Measurements from ENCODE around the gene CAPN10.

Gene CAPN10

DNA sequence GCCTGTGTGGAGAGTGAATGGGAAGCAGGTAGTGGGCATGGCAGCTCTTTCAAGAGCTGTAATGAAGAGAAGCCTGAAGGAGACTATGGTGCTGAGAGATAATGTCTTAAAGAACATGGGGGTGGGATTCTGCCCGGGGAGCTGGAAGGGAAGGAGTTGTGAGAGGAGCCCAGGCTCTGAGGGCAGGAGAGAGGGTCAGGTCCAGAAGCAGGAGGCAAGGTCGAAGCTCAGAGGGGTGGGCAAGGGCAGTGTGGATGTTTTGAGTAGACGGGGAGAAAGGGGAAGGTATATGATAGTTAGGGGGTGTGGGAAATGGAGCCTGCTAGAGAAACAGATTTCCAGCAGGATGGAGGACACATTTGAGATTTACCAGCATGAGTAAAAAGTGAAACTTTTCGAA is 2.1 kb downstream of the CAPN10 start:
- Histone ChIP-seq H3K27me3 (ENCODE audit: control insufficient read depth in 5 of 5, insufficient read depth in 4 of 5, low read length in 5 of 5) (no peaks in the 10 kb centered on the region), H3K9me3 (ENCODE audit: control insufficient read depth in 5 of 5, low read length in 5 of 5) (no peaks in the 10 kb centered on the region), H3K9ac (ENCODE audit: low read length in 5 of 5) (peak overlapping the region in 1 of 5 donors; percentile 80), H3K4me1 (ENCODE audit: control insufficient read depth in 5 of 5, insufficient read depth in 5 of 5, low read length in 5 of 5) (peaks cover 21 to 41% (median 35%) of the 10 kb centered on the region in 5 donors), H3K36me3 (ENCODE audit: control insufficient read depth in 5 of 5, insufficient read depth in 5 of 5, low read length in 5 of 5) (peaks cover 0 to 45% (median 34%) of the 10 kb centered on the region in 5 donors), H3K4me3 (ENCODE audit: low read depth in 1 of 5, low read length in 5 of 5) (no peak overlapping the region), H3K27ac (ENCODE audit: low read depth, low read length) (no peak overlapping the region)

- peaks cover 0 to 50% (median 38%) of the 10 kb centered on the region in 5 donors for H3K36me3 ChIP-seq (ENCODE audit: control insufficient read depth in 5 of 5, insufficient read depth in 5 of 5, low read length in 5 of 5)
- peaks cover 21 to 40% (median 35%) of the 10 kb centered on the region in 5 donors for H3K4me1 ChIP-seq (ENCODE audit: control insufficient read depth in 5 of 5, insufficient read depth in 5 of 5, low read length in 5 of 5)
- H3K9me3 ChIP-seq (ENCODE audit: control insufficient read depth in 5 of 5, low read length in 5 of 5) = no peaks in the 10 kb centered on the region
- H3K27me3 ChIP-seq (ENCODE audit: control insufficient read depth in 5 of 5, insufficient read depth in 4 of 5, low read length in 5 of 5) = no peaks in the 10 kb centered on the region
- H3K27ac ChIP-seq (ENCODE audit: low read depth, low read length) = no peak overlapping the region
- no peak overlapping the region for H3K9ac ChIP-seq (ENCODE audit: low read length in 5 of 5)
- no peak overlapping the region for H3K4me3 ChIP-seq (ENCODE audit: low read depth in 1 of 5, low read length in 5 of 5)
Measured at GRCh38 chr2:240589375-240589774, 2.8 kb downstream of the CAPN10 start.

DNA sequence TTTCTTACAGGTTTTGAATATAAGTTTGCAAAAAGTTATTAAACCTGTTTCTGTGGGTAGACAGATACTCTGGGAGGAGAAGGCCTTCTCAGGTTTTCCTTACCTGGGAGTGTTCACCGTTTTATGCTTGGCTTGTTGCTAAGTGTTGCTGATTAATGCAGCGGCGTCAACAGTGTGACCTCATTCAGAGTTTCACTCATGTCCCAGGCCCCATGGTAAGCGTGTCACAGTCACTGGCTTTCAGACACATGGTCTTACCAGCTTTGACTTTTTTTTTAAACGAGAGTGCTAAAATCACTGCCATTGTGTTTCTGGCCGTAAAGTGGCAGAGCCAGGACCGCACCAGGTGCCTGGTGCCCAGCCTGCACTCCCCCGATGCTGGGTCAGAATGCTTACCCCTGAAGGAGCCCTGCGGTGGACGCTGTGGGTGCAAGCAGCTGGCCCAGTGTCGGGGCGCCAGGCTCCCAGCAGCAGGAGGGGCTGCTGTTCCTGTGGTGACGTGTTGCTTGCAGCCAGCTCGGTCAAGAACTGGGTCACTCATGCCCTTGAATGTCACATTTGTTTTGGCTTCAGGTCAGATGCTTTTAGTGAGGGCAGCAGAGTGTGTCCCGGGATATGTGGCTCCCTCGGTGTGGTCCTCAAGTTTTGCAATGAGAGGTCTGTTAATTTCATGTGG is 3.5 kb downstream of the CAPN10 start:
- H3K4me3 ChIP-seq (ENCODE audit: low read depth in 1 of 5, low read length in 5 of 5) = no peak overlapping the region
- H3K36me3 ChIP-seq (ENCODE audit: control insufficient read depth in 5 of 5, insufficient read depth in 5 of 5, low read length in 5 of 5) = peaks cover 0 to 52% (median 39%) of the 10 kb centered on the region in 5 donors
- H3K27me3 ChIP-seq (ENCODE audit: control insufficient read depth in 5 of 5, insufficient read depth in 4 of 5, low read length in 5 of 5) = no peaks in the 10 kb centered on the region
- H3K4me1 ChIP-seq (ENCODE audit: control insufficient read depth in 5 of 5, insufficient read depth in 5 of 5, low read length in 5 of 5) = peaks cover 16 to 35% (median 31%) of the 10 kb centered on the region in 5 donors
- no peak overlapping the region for H3K9ac ChIP-seq (ENCODE audit: low read length in 5 of 5)
- no peaks in the 10 kb centered on the region for H3K9me3 ChIP-seq (ENCODE audit: control insufficient read depth in 5 of 5, low read length in 5 of 5)
- H3K27ac ChIP-seq (ENCODE audit: low read depth, low read length) = no peak overlapping the region

DNA sequence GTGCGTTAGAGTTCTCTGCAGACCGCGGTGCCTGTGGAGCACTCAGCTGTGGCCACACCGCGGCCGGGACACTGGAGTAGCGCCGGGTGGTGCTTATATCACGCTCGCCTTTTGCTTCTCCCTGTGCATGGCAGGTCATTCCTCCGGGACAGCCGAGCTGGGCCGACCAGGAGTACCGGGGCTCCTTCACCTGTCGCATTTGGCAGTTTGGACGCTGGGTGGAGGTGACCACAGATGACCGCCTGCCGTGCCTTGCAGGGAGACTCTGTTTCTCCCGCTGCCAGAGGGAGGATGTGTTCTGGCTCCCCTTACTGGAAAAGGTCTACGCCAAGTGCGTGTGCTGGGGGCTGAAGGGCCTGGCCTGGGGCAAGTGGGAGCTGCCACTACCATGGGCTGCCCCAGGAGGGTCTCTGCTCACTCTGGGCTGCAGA is 4.2 kb downstream of the CAPN10 start:
- Histone ChIP-seq H3K27ac (ENCODE audit: low read depth, low read length) (no peak overlapping the region), H3K9ac (ENCODE audit: low read length in 5 of 5) (no peak overlapping the region), H3K9me3 (ENCODE audit: control insufficient read depth in 5 of 5, low read length in 5 of 5) (no peaks in the 10 kb centered on the region), H3K36me3 (ENCODE audit: control insufficient read depth in 5 of 5, insufficient read depth in 5 of 5, low read length in 5 of 5) (peaks cover 0 to 59% (median 46%) of the 10 kb centered on the region in 5 donors), H3K4me1 (ENCODE audit: control insufficient read depth in 5 of 5, insufficient read depth in 5 of 5, low read length in 5 of 5) (peaks cover 10 to 35% (median 27%) of the 10 kb centered on the region in 5 donors), H3K27me3 (ENCODE audit: control insufficient read depth in 5 of 5, insufficient read depth in 4 of 5, low read length in 5 of 5) (no peaks in the 10 kb centered on the region), H3K4me3 (ENCODE audit: low read depth in 1 of 5, low read length in 5 of 5) (no peak overlapping the region)

- Histone ChIP-seq H3K27me3 (ENCODE audit: control insufficient read depth in 5 of 5, insufficient read depth in 4 of 5, low read length in 5 of 5) (no peaks in the 10 kb centered on the region), H3K27ac (ENCODE audit: low read depth, low read length) (no peak overlapping the region), H3K36me3 (ENCODE audit: control insufficient read depth in 5 of 5, insufficient read depth in 5 of 5, low read length in 5 of 5) (peaks cover 0 to 64% (median 50%) of the 10 kb centered on the region in 5 donors), H3K9ac (ENCODE audit: low read length in 5 of 5) (no peak overlapping the region), H3K4me3 (ENCODE audit: low read depth in 1 of 5, low read length in 5 of 5) (no peak overlapping the region), H3K4me1 (ENCODE audit: control insufficient read depth in 5 of 5, insufficient read depth in 5 of 5, low read length in 5 of 5) (peaks cover 10 to 37% (median 29%) of the 10 kb centered on the region in 5 donors), H3K9me3 (ENCODE audit: control insufficient read depth in 5 of 5, low read length in 5 of 5) (no peaks in the 10 kb centered on the region)
Measured at GRCh38 chr2:240591226-240591625, 4.7 kb downstream of the CAPN10 start.

- Histone ChIP-seq H3K9ac (ENCODE audit: low read length in 5 of 5) (no peak overlapping the region), H3K9me3 (ENCODE audit: control insufficient read depth in 5 of 5, low read length in 5 of 5) (no peaks in the 10 kb centered on the region), H3K4me3 (ENCODE audit: low read depth in 1 of 5, low read length in 5 of 5) (no peak overlapping the region), H3K4me1 (ENCODE audit: control insufficient read depth in 5 of 5, insufficient read depth in 5 of 5, low read length in 5 of 5) (peaks cover 10 to 42% (median 32%) of the 10 kb centered on the region in 5 donors), H3K27ac (ENCODE audit: low read depth, low read length) (no peak overlapping the region), H3K27me3 (ENCODE audit: control insufficient read depth in 5 of 5, insufficient read depth in 4 of 5, low read length in 5 of 5) (no peaks in the 10 kb centered on the region), H3K36me3 (ENCODE audit: control insufficient read depth in 5 of 5, insufficient read depth in 5 of 5, low read length in 5 of 5) (peaks cover 0 to 68% (median 55%) of the 10 kb centered on the region in 5 donors)
Measured at GRCh38 chr2:240591784-240592183, 5.2 kb downstream of the CAPN10 start.

DNA sequence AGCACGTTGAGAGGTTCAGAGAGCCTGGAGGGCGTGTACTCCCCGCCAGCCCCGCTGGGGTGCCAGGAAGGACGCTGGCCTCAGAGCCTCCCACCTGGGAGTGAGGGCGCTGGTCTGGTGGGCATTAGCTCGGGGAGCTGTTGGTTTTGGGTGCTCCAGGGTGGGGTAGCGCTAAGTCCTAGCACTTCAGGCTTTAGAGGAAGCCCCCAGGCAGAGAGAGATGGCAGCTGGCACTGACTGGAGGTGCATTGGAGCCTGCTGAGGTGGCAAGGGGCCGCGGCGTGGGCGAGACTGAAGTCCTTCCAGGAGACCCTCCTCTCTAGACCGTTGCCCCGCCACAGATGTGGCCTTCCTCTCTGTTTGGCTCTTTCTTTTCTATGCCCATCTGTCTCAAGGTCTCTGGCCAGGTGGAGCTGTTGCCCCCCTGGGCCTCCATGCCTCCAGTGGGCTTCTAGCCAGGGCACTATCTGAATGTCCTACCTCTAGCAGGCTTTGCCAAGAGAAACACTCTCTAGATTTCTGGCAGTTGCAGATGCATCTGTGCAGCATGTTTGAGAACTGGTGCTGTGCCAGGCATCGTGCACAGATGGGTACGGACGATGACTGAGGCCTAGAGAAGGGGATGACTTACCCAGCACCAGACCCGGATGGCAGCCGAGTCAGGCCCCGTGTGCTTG is 6.6 kb downstream of the CAPN10 start:
- peaks cover 0 to 80% (median 64%) of the 10 kb centered on the region in 5 donors for H3K36me3 ChIP-seq (ENCODE audit: control insufficient read depth in 5 of 5, insufficient read depth in 5 of 5, low read length in 5 of 5)
- H3K4me1 ChIP-seq (ENCODE audit: control insufficient read depth in 5 of 5, insufficient read depth in 5 of 5, low read length in 5 of 5) = peaks cover 2 to 33% (median 20%) of the 10 kb centered on the region in 5 donors
- no peak overlapping the region for H3K9ac ChIP-seq (ENCODE audit: low read length in 5 of 5)
- H3K27me3 ChIP-seq (ENCODE audit: control insufficient read depth in 5 of 5, insufficient read depth in 4 of 5, low read length in 5 of 5) = no peaks in the 10 kb centered on the region
- H3K4me3 ChIP-seq (ENCODE audit: low read depth in 1 of 5, low read length in 5 of 5) = no peak overlapping the region
- H3K9me3 ChIP-seq (ENCODE audit: control insufficient read depth in 5 of 5, low read length in 5 of 5) = no peaks in the 10 kb centered on the region
- no peak overlapping the region for H3K27ac ChIP-seq (ENCODE audit: low read depth, low read length)

GRCh38 chr2:240593703-240594451 is 7.3 kb downstream of the CAPN10 start:
- peaks cover 0 to 87% (median 71%) of the 10 kb centered on the region in 5 donors for H3K36me3 ChIP-seq (ENCODE audit: control insufficient read depth in 5 of 5, insufficient read depth in 5 of 5, low read length in 5 of 5)
- H3K27me3 ChIP-seq (ENCODE audit: control insufficient read depth in 5 of 5, insufficient read depth in 4 of 5, low read length in 5 of 5) = no peaks in the 10 kb centered on the region
- no peak overlapping the region for H3K9ac ChIP-seq (ENCODE audit: low read length in 5 of 5)
- H3K9me3 ChIP-seq (ENCODE audit: control insufficient read depth in 5 of 5, low read length in 5 of 5) = no peaks in the 10 kb centered on the region
- no peak overlapping the region for H3K4me3 ChIP-seq (ENCODE audit: low read depth in 1 of 5, low read length in 5 of 5)
- H3K27ac ChIP-seq (ENCODE audit: low read depth, low read length) = no peak overlapping the region
- H3K4me1 ChIP-seq (ENCODE audit: control insufficient read depth in 5 of 5, insufficient read depth in 5 of 5, low read length in 5 of 5) = peaks cover 0 to 28% (median 18%) of the 10 kb centered on the region in 5 donors

DNA sequence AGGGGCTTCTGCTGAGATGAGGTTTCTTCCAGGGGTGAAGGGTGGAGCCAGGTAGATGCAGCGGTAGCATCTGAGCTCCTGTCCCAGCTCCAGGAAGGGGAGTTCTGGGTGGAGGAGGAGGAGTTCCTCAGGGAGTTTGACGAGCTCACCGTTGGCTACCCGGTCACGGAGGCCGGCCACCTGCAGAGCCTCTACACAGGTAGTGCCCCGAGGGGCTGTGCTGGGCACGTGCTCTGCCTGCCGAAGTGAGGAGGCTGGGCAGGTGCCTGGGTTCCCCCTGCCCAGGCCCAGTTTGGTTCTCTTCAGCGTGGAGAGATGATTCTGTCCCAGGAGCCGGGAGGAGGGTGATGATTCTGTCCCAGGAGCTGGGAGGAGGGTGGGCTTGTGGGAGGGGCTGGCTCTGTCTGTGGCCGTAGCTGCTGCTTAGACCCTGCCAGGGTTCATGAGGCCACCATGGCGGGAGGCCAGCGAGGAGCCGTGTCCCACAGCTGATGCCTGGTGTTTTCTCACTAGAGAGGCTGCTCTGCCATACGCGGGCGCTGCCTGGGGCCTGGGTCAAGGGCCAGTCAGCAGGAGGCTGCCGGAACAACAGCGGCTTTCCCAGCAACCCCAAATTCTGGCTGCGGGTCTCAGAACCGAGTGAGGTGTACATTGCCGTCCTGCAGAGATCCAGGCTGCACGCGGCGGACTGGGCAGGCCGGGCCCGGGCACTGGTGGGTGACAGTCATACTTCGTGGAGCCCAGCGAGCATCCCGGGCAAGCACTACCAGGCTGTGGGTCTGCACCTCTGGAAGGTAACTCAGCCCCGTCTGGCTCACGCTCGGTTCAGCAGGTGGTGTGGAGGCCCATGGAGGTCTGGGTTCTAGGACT is 8.2 kb downstream of the CAPN10 start:
- Histone ChIP-seq H3K9ac (ENCODE audit: low read length in 5 of 5) (peak overlapping the region in 1 of 5 donors; percentile 9), H3K4me3 (ENCODE audit: low read depth in 1 of 5, low read length in 5 of 5) (no peak overlapping the region), H3K4me1 (ENCODE audit: control insufficient read depth in 5 of 5, insufficient read depth in 5 of 5, low read length in 5 of 5) (peaks cover 0 to 28% (median 18%) of the 10 kb centered on the region in 5 donors), H3K36me3 (ENCODE audit: control insufficient read depth in 5 of 5, insufficient read depth in 5 of 5, low read length in 5 of 5) (peaks cover 0 to 91% (median 74%) of the 10 kb centered on the region in 5 donors), H3K9me3 (ENCODE audit: control insufficient read depth in 5 of 5, low read length in 5 of 5) (no peaks in the 10 kb centered on the region), H3K27ac (ENCODE audit: low read depth, low read length) (no peak overlapping the region), H3K27me3 (ENCODE audit: control insufficient read depth in 5 of 5, insufficient read depth in 4 of 5, low read length in 5 of 5) (no peaks in the 10 kb centered on the region)
